NAMALWA (cell line): ENCODE measurements around the gene PCDHGC3.

Experiments
- DNase-seq: peaks from one replicate; pipeline ENCODE4 v3.0.0-alpha.2; 2015; ENCODE audit warnings: low spot score

Gene PCDHGC3

DNA sequence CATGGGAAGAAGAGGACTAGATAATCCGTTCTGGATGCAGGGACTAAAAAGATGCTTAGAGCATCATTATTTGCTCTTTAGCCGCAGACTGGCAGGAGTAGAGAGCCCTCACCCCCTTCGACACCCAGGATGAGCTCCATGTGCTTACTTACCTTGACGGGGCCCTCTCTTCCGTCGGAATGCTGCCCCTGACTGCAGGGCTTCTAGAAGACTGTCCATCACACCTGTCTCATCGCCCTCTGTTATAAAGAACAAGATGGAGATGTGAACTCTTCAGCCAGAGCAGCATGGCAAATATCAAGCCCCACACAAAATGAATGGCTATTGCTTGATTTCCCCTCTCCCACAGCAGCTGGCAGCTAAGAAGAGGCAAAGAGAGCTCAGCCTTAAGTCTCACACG lies 48.2 kb downstream of the PCDHGC3 start:
- no peak for DNase-seq

GRCh38 chr5:141524604-141525597 lies 49.1 kb downstream of the PCDHGC3 start:
- DNase-seq = peak; percentile 77

DNA sequence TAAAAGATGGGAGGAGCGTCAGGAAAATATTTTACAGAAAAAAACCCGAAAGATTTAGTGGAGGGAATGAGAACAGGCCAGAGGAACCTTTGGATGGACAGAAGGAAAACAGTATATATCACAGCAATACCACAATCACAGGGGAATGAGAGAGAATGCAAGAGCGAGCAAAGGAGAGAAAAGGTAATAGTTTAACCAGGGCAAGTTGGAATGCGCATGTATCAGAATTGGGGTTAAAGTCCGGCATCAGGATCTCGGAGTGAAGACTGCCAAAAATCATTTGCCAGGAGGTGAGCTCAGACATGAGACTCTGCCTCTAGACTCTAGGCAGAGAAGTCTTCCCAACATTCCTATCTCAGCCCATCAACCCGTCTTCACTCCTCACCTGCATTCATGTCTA lies 49.9 kb downstream of the PCDHGC3 start:
- no peak for DNase-seq

DNA sequence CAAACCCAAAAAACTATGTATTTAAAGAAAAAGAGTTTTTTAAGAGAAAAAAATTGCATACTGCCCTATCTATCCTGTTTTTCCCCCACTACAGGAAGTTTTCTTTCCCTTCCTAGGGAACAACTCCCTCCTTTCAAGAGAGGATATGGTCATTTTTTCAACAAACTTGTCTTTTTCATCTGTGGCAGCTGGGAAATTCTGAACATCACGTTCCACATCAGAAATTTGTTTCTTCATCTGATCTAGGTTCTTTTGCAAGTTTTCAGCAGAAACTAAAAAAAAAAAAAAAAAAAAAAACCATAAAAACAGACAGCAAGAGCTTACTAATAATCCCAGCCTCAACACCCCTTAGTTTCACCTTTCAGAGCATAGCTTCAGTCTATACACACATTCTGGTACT lies 51.7 kb downstream of the PCDHGC3 start:
- no peak for DNase-seq
